SJCRH30 (cell line): ENCODE data around the gene SDK2. TPM values are rescaled to one million over a fixed set of nuclear protein-coding genes. Genes with fewer than 3 reads are reported as not detected.

Source experiments
- DNase-seq, 2 experiments: peaks; one replicate each; pipeline ENCODE4 v3.0.0-alpha.2; 2015 to 2020
- H3K27ac ChIP-seq: fragments of 250-450 bp; sonication (Bioruptor Pico); 2 replicates; pipeline ENCODE4 v1.5.1; 2020; ENCODE audit warnings: mild to moderate bottlenecking, moderate library complexity
- H3K27me3 ChIP-seq: fragments of 250-450 bp; sonication (Bioruptor Pico); 2 replicates; pipeline ENCODE4 v1.5.1; 2020; ENCODE audit warnings: mild to moderate bottlenecking, moderate library complexity
- H3K36me3 ChIP-seq: fragments of 250-450 bp; sonication (Bioruptor Pico); 2 replicates; pipeline ENCODE4 v1.5.1; 2020; ENCODE audit warnings: mild to moderate bottlenecking, moderate library complexity
- H3K4me1 ChIP-seq: fragments of 250-450 bp; sonication (Bioruptor Pico); 2 replicates; pipeline ENCODE4 v1.5.1; 2020; ENCODE audit warnings: mild to moderate bottlenecking, moderate library complexity
- H3K4me3 ChIP-seq: fragments of 250-450 bp; sonication (Bioruptor Pico); 2 replicates; pipeline ENCODE4 v1.5.1; 2020; ENCODE audit warnings: mild to moderate bottlenecking, moderate library complexity
- H3K9me3 ChIP-seq: fragments of 250-450 bp; sonication (Bioruptor Pico); replicated peaks from 2 replicates; pipeline ENCODE4 v1.5.1; 2020; ENCODE audit warnings: mild to moderate bottlenecking, moderate library complexity
- total RNA-seq: library from RNA; depleted of rRNA; stranded (reverse); fragments of >200 nt; shearing (Covaris generic); gene quantifications from 2 replicates; pipeline ENCODE4 v1.2.3, GENCODE V29; 2014

SDK2 gene
- total RNA-seq, 1 experiment from 2014 or later, result 15.2 TPM

DNA sequence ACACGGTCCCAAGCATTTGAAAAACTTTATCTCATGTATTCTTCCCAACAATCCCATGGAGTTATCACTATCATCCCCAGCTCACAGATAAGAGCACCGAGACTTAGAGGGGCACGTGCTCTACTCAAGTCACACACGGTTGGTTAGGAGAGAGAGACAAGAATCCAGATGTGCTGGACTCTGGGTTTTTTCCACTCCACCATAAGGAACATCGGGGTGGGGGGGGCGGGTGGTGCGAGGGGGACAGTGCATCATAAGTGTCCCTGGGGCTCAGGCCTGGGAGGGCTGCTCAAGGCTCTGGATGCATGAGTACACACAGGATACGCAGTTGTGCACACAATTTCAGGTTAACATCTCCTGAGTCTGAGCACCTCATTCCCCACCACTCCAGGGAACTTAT is 339.8 kb downstream of the SDK2 start:
- H3K27ac ChIP-seq, result no peak overlapping the region
- DNase-seq, result no peak
- H3K36me3 ChIP-seq, result peaks cover 2% of the 10 kb centered on the region; the same call in 1 of the 2 replicates
- no peaks in the 10 kb centered on the region for H3K9me3 ChIP-seq
- peaks cover 6% of the 10 kb centered on the region; the same call in 1 of the 2 replicates for H3K4me1 ChIP-seq
- no peaks in the 10 kb centered on the region for H3K27me3 ChIP-seq
- no peak overlapping the region for H3K4me3 ChIP-seq

DNA sequence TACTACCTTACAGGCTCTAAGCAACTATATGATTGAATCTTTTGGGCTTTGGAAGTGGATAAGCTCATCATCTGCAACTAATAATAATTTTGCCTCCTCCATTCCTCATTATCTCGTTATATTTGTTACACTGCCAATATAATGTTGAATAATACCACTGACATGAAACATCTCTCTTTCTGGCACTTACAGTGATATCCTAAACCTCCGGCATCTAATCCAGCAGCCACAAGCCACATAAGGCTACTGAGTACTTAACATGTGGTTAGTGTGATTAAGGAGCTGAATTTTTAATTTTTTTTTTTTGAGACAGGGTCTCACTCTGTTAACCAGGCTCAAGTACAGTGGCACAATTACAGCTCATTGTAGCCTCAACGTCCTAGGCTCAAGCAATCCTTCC is 342.1 kb downstream of the SDK2 start:
- H3K9me3 ChIP-seq, result no peaks in the 10 kb centered on the region
- H3K27ac ChIP-seq, result no peak overlapping the region
- peaks cover 14% of the 10 kb centered on the region for H3K4me1 ChIP-seq
- H3K27me3 ChIP-seq, result no peaks in the 10 kb centered on the region
- H3K36me3 ChIP-seq, result peaks cover 2% of the 10 kb centered on the region; the same call in 1 of the 2 replicates
- H3K4me3 ChIP-seq, result no peak overlapping the region
- DNase-seq, result no peak

DNA sequence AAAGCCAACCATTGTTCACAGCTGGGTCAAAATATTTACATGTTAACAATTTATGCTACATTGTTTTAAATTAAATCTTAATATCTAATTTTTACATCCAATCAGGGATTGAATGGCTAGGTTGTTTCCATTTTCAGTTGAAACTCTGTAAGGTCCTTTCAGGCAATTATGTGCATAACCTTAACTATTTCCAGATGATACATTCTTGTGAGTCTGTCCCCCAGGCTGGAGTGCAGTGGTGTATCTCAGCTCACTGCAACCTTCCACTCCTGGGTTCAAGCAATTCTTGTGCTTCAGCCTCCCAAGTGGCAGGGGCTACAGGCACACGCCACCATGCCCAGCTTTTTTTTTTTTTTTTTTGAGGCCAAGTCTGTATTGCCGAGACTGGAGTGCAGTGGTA is 342.9 kb downstream of the SDK2 start:
- Histone ChIP-seq H3K4me1 (peaks cover 14% of the 10 kb centered on the region), H3K36me3 (peaks cover 2% of the 10 kb centered on the region; the same call in 1 of the 2 replicates), H3K4me3 (no peak overlapping the region), H3K27ac (no peak overlapping the region), H3K27me3 (no peaks in the 10 kb centered on the region), H3K9me3 (no peaks in the 10 kb centered on the region)
- DNase-seq, result no peak

DNA sequence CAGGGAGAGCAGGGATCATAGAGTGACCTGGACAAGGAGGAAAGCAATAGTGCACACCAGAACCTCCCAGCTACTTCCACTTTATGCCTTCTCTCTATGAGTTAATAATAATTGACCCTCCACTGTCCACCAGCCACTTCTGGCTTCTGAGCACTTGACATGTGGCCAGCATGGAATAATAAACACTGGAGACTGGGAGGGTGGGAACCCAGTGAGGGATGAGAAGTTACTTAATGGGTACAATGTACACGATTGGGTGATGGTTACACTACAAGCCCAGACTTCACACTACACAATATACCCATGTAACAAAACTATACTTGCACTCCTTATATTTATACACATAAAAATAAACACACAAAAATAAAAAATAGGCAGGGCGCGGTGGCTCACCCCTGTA is 343.9 kb downstream of the SDK2 start:
- H3K27me3 ChIP-seq, result no peaks in the 10 kb centered on the region
- H3K36me3 ChIP-seq, result peaks cover 2% of the 10 kb centered on the region; the same call in 1 of the 2 replicates
- no peak overlapping the region for H3K27ac ChIP-seq
- H3K4me3 ChIP-seq, result no peak overlapping the region
- no peak for DNase-seq
- H3K4me1 ChIP-seq, result peaks cover 11% of the 10 kb centered on the region
- H3K9me3 ChIP-seq, result no peaks in the 10 kb centered on the region

DNA sequence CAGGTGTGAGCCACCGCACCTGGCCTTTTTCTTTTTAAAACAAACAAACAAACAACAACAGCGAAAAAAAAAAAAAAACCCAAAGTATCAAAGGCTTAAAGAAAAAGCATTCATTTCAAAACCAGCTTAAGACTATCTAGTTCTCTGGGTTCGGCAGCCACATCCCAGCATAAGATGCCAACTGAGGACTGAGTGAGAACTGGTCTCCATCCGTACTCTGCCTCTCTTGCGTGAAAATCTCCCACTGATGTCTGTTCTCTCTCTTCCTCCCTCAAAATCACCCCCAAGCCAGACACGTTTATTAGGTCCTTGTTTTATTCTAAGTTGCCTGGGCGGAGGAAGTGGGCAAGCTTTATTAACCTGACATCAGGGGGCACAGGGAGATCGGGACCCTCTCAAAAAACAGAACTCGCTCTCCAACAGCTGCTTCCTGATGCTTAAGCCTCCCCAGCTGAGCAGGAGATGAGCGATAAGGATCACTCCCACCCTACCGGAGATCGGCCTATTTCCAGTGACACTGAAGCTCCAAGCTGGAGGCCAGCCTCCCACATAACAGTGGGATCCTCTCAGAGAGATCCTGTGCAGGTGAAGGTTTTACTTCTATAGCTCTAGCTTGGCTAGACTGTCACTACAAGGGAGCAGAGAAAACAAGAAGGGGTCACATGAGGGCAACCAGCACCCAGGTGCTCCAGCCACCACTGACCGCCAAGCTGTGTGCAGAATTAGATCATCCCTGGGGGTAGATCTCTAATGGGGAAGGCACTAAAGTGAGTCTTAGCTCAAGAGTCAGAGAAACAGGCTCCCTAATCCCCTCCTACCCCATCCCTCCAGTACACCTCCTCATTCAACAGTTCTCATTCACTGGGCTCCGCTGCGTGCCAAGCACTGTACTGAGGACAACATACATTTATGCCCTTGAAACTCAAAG is 346.0 kb downstream of the SDK2 start:
- DNase-seq, result peak; percentile 71 to 83
- H3K4me1 ChIP-seq, result peaks cover 11% of the 10 kb centered on the region
- peak overlapping the region; percentile 7; the same call in 1 of the 2 replicates for H3K27ac ChIP-seq
- H3K4me3 ChIP-seq, result peak overlapping the region; percentile 8; the same call in 1 of the 2 replicates
- H3K9me3 ChIP-seq, result no peaks in the 10 kb centered on the region
- peaks cover 2% of the 10 kb centered on the region; the same call in 1 of the 2 replicates for H3K36me3 ChIP-seq
- no peaks in the 10 kb centered on the region for H3K27me3 ChIP-seq

DNA sequence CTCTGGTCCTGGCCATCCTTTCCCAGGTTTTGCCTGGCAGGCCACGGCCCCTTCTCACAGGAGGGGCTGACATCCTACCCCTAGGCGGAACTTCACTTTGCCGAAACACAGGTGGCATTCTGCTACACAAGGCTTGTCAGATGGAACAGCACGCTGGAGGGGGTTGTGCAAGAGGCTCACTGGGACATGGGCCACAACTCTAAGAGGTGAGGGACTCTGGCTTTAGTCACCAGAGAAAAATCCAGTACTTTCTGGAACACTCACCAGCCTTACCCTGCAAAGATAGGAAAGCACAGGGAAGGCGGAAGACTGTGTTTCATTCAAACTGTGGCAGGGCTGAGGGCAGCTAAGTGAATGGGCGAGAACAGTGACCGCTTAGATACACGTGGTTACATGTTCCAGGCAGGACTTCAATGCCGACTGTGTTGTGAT is 350.7 kb downstream of the SDK2 start:
- DNase-seq, result no peak
- no peaks in the 10 kb centered on the region for H3K36me3 ChIP-seq
- H3K27me3 ChIP-seq, result no peaks in the 10 kb centered on the region
- no peaks in the 10 kb centered on the region for H3K9me3 ChIP-seq
- H3K27ac ChIP-seq, result no peak overlapping the region
- H3K4me1 ChIP-seq, result peaks cover 29% of the 10 kb centered on the region
- H3K4me3 ChIP-seq, result no peak overlapping the region

DNA sequence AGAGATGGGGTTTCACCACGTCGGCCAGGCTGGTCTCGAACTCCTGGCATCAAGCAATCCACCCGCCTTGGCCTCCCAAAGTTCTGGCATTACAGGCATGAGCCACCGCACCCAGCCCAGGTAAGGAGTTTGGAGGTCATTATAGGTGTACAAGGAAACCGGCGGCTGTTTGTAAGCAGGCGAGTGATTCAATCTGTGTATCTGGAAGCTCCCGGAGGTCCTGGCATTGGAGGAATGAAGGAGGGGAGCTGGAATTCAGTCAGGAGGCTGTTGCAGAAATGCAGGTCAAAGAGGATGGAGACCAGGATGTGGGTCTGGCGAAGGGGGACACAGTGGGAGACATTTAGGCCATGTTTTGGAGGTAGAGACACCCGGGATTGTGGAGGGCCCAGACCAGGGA is 351.2 kb downstream of the SDK2 start:
- H3K27me3 ChIP-seq, result no peaks in the 10 kb centered on the region
- no peak overlapping the region for H3K4me3 ChIP-seq
- no peaks in the 10 kb centered on the region for H3K36me3 ChIP-seq
- DNase-seq, result no peak
- no peak overlapping the region for H3K27ac ChIP-seq
- H3K4me1 ChIP-seq, result peaks cover 24% of the 10 kb centered on the region
- no peaks in the 10 kb centered on the region for H3K9me3 ChIP-seq

DNA sequence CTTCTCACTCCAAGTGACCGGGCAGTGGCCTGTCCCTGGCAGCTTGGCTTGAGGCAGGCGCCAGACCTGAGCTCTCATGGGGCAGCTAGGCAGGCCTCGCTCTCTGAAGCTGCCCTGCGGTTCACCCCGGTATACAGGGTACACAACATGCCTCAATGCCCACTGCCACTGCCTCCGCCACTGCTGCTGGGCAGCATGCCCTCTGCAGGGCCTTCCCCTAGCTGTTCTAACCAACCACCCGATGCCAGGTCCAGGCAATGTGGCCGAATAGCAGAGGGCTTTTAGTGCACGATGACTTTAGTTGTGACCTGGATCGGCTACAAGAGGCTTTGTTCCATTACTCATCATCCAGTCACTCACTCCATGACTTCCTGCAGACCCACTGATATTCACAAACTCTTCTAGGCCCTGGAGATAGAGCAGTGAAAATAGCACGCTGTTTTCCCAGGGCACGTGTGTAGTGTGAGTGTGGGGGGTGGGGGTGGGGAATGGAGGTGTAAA is 352.2 kb downstream of the SDK2 start:
- H3K4me3 ChIP-seq, result no peak overlapping the region
- DNase-seq, result no peak
- H3K9me3 ChIP-seq, result no peaks in the 10 kb centered on the region
- peak overlapping the region; percentile 69 for H3K27ac ChIP-seq
- H3K36me3 ChIP-seq, result no peaks in the 10 kb centered on the region
- H3K4me1 ChIP-seq, result peaks cover 24% of the 10 kb centered on the region
- no peaks in the 10 kb centered on the region for H3K27me3 ChIP-seq

DNA sequence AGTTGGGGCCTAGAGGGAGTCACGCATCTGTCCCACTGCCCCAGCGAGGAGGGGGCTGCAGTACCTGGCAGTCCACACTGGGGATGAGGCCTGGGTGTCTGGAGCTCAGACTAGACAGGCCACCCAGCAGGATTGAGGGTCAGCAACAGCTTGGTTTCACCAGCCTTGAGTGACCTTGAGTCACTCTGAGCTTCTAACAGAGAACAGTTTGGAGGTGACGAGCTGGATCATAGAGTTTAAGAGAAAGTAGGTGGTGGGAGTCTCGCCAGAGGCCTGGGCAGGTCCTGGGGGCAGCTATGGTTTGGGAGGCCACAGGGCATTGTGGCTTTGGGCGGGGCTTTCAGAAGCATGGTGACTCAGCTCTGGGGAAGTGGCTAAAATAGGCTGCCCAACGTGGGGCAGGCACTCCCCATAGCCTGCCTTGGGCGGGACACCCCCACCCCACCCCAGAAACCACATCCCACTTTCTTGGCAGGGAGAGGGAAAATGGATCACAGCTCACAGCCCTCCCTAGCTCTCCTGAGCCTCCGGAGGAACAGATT is 352.9 kb downstream of the SDK2 start:
- peaks cover 24% of the 10 kb centered on the region for H3K4me1 ChIP-seq
- no peaks in the 10 kb centered on the region for H3K36me3 ChIP-seq
- H3K27me3 ChIP-seq, result no peaks in the 10 kb centered on the region
- no peak overlapping the region for H3K4me3 ChIP-seq
- no peaks in the 10 kb centered on the region for H3K9me3 ChIP-seq
- H3K27ac ChIP-seq, result peak overlapping the region; percentile 69
- peak; percentile 85 to 86 for DNase-seq

DNA sequence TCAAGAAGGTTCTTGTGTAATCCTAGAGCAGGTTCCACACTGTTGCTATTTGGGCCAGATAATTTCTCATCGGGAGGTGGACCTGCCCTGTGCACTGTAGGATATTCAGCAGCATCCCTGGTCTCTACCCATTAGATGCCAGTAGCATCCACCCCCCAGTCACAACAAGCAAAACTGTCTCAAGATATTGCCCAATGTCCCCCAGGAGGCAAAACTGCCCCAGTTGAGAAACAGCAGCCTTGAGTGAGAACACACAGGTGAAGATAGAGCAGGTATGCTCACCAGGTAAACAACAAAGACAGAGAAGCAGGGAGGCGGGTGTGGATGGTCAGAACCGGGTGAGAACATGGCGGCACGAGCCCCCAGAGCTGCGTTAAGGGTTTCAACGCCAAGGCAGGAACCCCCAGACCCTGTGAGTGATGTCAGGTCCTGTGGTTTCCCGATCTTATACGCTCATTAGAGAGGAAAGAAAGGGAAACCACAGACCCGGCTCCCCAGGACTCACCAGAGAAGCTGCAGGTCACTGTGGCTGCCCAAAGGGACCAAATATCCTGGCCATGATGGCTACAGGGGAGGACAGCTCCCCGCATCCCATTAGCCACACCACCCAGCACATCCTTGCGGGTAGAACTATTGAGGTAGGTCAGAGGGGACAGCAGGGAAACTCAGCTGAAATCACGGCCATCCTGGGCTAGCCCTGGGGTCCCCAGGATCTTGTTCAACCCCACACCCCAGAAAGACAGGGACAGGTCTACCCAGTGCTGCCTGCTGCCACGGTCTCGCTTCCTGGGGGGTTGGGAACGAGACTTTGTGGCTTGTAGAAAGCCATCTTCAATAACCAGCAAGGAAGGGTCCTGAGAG is 353.6 kb downstream of the SDK2 start:
- DNase-seq, result peak; percentile 59 to 67
- no peaks in the 10 kb centered on the region for H3K9me3 ChIP-seq
- H3K36me3 ChIP-seq, result no peaks in the 10 kb centered on the region
- no peaks in the 10 kb centered on the region for H3K27me3 ChIP-seq
- peak overlapping the region; percentile 69 for H3K27ac ChIP-seq
- H3K4me1 ChIP-seq, result peaks cover 24% of the 10 kb centered on the region
- H3K4me3 ChIP-seq, result no peak overlapping the region

DNA sequence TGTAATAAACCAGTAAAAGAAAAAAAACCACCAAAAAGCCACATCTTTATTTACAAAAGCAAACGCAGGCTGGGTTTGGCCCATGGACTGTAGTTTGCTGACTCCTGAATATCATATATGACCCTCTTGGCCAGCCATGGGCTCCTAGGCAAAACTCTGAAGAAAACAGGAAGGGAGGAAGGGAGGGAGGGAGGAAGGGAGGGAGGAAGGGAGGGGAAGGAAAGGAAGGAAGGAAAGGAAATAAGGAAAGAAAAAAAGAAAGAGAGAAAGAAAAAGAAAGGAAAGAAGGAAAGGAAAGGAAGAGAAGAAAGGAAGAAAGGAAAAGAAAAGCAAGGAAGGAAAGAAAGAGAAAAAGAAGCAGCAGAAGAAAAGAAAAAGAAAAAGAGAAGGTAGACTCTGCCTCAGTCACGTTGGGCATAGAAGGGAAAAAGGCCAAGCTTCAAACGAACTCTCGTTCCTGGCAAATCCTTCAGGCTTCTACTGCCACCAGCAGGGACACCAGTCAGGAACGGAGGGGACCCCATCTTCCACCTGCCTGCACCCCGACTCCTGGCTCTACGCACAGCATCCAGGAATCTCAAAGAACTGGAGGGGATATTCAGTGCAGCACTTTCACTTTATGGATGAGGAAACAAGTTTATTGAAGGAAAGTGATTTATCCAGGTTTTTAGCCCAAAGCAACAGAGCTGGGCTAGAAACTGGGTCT is 354.5 kb downstream of the SDK2 start:
- H3K9me3 ChIP-seq, result no peaks in the 10 kb centered on the region
- peaks cover 24% of the 10 kb centered on the region for H3K4me1 ChIP-seq
- H3K4me3 ChIP-seq, result no peak overlapping the region
- no peaks in the 10 kb centered on the region for H3K27me3 ChIP-seq
- H3K36me3 ChIP-seq, result no peaks in the 10 kb centered on the region
- DNase-seq, result no peak
- no peak overlapping the region for H3K27ac ChIP-seq

DNA sequence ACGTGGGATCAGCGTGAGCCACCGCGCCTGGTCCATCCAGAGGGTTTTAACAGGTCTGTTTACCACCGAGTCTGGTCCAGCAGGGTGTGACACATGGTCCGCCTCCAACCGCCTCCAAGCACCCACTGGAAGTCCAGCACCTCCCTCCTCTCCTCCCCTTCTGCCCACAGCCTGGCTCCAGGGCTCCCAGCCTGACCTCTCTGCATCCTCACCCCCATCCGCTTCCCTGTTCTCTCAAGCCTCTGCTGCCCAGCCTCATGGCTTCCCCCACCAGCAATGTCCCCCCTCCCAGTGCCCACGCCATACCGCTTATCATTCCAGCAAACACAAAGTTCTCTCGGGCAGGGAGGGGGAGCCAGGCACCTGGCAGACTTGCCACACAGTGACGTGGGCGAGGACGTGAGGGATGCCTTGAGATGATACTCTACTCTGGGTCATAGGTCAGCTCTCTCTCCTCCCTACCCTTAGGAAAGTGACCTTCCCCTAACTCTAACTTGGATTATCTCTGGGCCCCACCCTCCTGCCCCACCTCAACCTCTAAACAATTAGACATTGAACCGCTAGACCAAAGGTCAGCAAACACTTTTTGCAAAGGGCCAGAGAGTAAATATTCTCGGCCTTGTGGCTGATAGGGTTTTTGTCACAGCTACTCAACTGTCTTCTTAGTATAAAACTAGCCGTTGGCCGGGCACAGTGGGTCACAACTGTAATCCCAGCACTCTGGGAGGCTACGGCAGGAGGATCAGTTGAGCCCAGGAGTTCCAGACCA is 355.5 kb downstream of the SDK2 start:
- Histone ChIP-seq H3K36me3 (no peaks in the 10 kb centered on the region), H3K9me3 (no peaks in the 10 kb centered on the region)
- DNase-seq, result no peak

DNA sequence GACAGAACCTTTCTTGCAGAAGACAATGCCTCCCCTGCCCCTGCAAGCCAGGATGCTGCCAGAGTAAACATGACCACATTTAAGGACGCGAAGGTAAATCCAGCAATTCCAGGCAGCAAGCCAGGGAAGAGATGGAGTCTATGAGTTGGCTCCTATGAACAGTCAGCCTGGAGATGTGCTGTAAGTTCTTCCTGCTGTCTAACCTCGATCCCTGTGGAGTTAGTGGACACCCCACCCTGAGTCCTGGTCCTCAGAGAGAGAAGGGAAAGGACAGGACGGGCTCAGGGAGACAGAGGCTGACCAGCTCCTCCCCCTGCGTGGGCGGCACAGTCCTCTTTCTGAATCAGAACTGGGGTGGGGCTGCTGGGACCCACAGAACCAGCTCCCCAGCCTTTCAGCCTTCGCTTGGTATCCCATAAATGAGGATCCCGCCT is 357.4 kb downstream of the SDK2 start:
- H3K4me1 ChIP-seq, result peaks cover 25% of the 10 kb centered on the region
- DNase-seq, result no peak
- H3K4me3 ChIP-seq, result no peak overlapping the region
- no peaks in the 10 kb centered on the region for H3K36me3 ChIP-seq
- no peaks in the 10 kb centered on the region for H3K27me3 ChIP-seq
- no peaks in the 10 kb centered on the region for H3K9me3 ChIP-seq
- H3K27ac ChIP-seq, result no peak overlapping the region

More for the DNA sequence above, 355.5 kb downstream of the SDK2 start:
- Histone ChIP-seq H3K4me1 (peaks cover 27% of the 10 kb centered on the region), H3K27me3 (no peaks in the 10 kb centered on the region), H3K4me3 (no peak overlapping the region), H3K27ac (no peak overlapping the region)
